Thyroid gland (tissue), 4 donors: ENCODE results near the gene KCNH6. TPM values are rescaled to one million over a fixed set of nuclear protein-coding genes. Genes with fewer than 3 reads are reported as not detected.

Experiments
- DNase-seq, 2 donors: peaks; one replicate each; pipeline ENCODE4 v3.0.0-alpha.2; 2019
- H3K27ac ChIP-seq, 3 donors: fragments of 200-600 bp; sonication (generic); 1 replicate in 2 of 3; 2 replicates in 1 of 3; pipeline ENCODE4 v1.5.1; 2016 to 2019; ENCODE audit warnings: mild to moderate bottlenecking in 1 of 3, moderate library complexity in 1 of 3
- H3K27me3 ChIP-seq: fragments of 200-600 bp; sonication (generic); one replicate; pipeline ENCODE4 v1.5.1; 2019
- H3K36me3 ChIP-seq, 2 donors: fragments of 200-600 bp; sonication (generic); one replicate each; pipeline ENCODE4 v1.5.1; 2016 to 2019
- H3K4me1 ChIP-seq, 2 donors: fragments of 200-600 bp; sonication (generic); one replicate each; pipeline ENCODE4 v1.5.1; 2017 to 2019
- H3K4me3 ChIP-seq, 3 donors: fragments of 200-600 bp; sonication (generic); replicated peaks in 1 of 3; 1 replicate in 2 of 3; 2 replicates in 1 of 3; pipeline ENCODE4 v1.5.1; 2016; ENCODE audit warnings: mild to moderate bottlenecking in 1 of 3
- H3K9me3 ChIP-seq: fragments of 200-600 bp; sonication (generic); one replicate; pipeline ENCODE4 v1.5.1; 2017
- POLR2A ChIP-seq, 2 donors: fragments of 450-650 bp; IDR thresholded peaks; one replicate each; pipeline ENCODE4 v1.6.1; 2017; ENCODE audit warnings: antibody characterized with exemption in 2 of 2, mild to moderate bottlenecking in 2 of 2, moderate library complexity in 1 of 2
- WGBS, 2 donors: methylation state at CpG; one replicate each; pipeline ENCODE4 v1.1.5; 2017; 5-methylcytosine and 5-hydroxymethylcytosine counted together
- intact Hi-C: fragments of 100-400 bp; cut with DNase I; formaldehyde crosslinking; loops from one replicate; pipeline ENCODE4 v1.15.1; 2023
- small RNA-seq: library from RNA; depleted of rRNA; stranded (forward); fragments of <200 nt; gene quantifications from one replicate; pipeline ENCODE3, GENCODE V24; 2016
- total RNA-seq, 4 donors: library from RNA; depleted of rRNA; stranded (reverse); fragments of >200 nt; gene quantifications; one replicate each; pipeline ENCODE4 v1.2.3, GENCODE V29; 2016
- TF ChIP-seq, protein P1 (sequence below), 6 experiments: fragments of 200-600 bp in 3 of 6; fragments of 450-650 bp in 3 of 6; sonication (generic) in 3 of 6; IDR thresholded peaks; one replicate each; pipeline ENCODE4 v1.5.1; 2016 to 2019; ENCODE audit warnings: antibody characterized with exemption in 6 of 6, mild to moderate bottlenecking in 2 of 6, inconsistent platforms in 1 of 6, moderate library complexity in 1 of 6

Gene KCNH6
- total RNA-seq, 4 donors from 2014 or later = 0.67 TPM; not detected in 3

DNA sequence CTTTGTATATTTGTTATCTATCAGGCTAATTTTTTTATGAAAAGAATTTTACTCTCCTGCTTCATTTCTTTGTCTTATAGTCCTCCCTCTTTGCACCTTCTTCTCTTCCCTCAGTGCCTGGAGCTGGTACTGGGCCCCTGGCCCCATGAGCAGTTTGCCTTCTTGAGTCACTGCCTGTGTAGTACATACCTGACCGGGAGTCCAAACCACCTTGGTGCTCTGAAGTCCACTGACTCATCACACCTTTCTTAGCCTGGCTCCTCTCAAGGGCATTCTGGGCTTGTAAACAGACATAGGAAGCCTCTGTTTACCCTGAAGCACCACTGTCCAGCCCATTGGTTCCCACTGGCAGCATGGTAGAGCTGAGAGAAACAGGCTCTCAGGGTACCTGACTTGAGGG lies 66.5 kb downstream of the KCNH6 start:
- H3K4me3 ChIP-seq = no peak overlapping the region
- peaks cover 56 to 60% of the 10 kb centered on the region in 2 donors for H3K36me3 ChIP-seq
- no peak for TF ChIP-seq POLR2A (IDR thresholded peaks at IDR 0.05)
- TF ChIP-seq, protein P1, sequence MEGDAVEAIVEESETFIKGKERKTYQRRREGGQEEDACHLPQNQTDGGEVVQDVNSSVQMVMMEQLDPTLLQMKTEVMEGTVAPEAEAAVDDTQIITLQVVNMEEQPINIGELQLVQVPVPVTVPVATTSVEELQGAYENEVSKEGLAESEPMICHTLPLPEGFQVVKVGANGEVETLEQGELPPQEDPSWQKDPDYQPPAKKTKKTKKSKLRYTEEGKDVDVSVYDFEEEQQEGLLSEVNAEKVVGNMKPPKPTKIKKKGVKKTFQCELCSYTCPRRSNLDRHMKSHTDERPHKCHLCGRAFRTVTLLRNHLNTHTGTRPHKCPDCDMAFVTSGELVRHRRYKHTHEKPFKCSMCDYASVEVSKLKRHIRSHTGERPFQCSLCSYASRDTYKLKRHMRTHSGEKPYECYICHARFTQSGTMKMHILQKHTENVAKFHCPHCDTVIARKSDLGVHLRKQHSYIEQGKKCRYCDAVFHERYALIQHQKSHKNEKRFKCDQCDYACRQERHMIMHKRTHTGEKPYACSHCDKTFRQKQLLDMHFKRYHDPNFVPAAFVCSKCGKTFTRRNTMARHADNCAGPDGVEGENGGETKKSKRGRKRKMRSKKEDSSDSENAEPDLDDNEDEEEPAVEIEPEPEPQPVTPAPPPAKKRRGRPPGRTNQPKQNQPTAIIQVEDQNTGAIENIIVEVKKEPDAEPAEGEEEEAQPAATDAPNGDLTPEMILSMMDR (IDR thresholded peaks at IDR 0.05) = no peak
- H3K4me1 ChIP-seq = no peaks in the 10 kb centered on the region
- H3K27me3 ChIP-seq = no peaks in the 10 kb centered on the region
- H3K9me3 ChIP-seq = no peaks in the 10 kb centered on the region
- intact Hi-C loops = no loop called here
- no peak for DNase-seq
- no peak overlapping the region for H3K27ac ChIP-seq
- WGBS, 2 donors = 100% methylated on average over 1 of the region's 1 CpG

DNA sequence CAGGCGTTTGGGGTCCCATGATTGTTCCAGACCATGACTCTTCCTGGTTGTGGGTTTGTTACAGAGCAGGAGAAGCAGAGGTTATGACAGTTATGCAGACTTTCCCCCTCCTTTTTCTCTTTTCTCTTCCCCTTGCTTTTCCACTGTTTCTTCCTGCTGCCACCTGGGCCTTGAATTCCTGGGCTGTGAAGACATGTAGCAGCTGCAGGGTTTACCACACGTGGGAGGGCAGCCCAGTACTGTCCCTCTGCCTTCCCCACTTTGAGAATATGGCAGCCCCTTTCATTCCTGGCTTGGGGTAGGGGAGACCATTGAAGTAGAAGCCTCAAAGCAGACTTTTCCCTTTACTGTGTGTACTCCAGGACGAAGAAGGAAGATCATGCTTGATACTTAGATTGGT lies 69.6 kb downstream of the KCNH6 start:
- peaks cover 34 to 35% of the 10 kb centered on the region in 2 donors for H3K36me3 ChIP-seq
- TF ChIP-seq POLR2A (IDR thresholded peaks at IDR 0.05) = no peak
- TF ChIP-seq, protein P1 (IDR thresholded peaks at IDR 0.05) = no peak

GRCh38 chr17:63595132-63595531 lies 72.0 kb downstream of the KCNH6 start:
- Histone ChIP-seq H3K36me3 (peaks cover 16 to 17% of the 10 kb centered on the region in 2 donors), H3K4me3 (no peak overlapping the region), H3K9me3 (no peaks in the 10 kb centered on the region), H3K27ac (no peak overlapping the region), H3K4me1 (peaks cover 1 to 4% of the 10 kb centered on the region in 2 donors), H3K27me3 (no peaks in the 10 kb centered on the region)
- DNase-seq = no peak
- intact Hi-C loops = no loop called here
- no peak for TF ChIP-seq POLR2A (IDR thresholded peaks at IDR 0.05)
- TF ChIP-seq, protein P1 (IDR thresholded peaks at IDR 0.05) = no peak
- WGBS, 2 donors = 97 to 98% methylated on average over 3 of the region's 3 CpGs

More for the DNA sequence above, 69.6 kb downstream of the KCNH6 start:
- Histone ChIP-seq H3K4me1 (no peaks in the 10 kb centered on the region), H3K27ac (no peak overlapping the region), H3K27me3 (no peaks in the 10 kb centered on the region), H3K9me3 (no peaks in the 10 kb centered on the region), H3K4me3 (no peak overlapping the region)
- intact Hi-C loops = no loop called here
- no peak for DNase-seq
- 91 to 94% methylated on average over 3 of the region's 3 CpGs for WGBS, 2 donors

Small RNA genes within 50 kb of the gene (small RNA-seq; reads per million reads assigned to genes)
- gene RNU6-288P = not detected

Other genes with a start within 250 kb of the KCNH6 start
- gene CYB561, start 77.1 kb upstream of the KCNH6 start, total RNA-seq = 100 to 1,000 TPM in 2 of 4 donors, 10 to 100 TPM in 2; 46.2 to 129 (median 101) TPM
- gene ACE, start 46.3 kb upstream of the KCNH6 start, total RNA-seq = 10 to 100 TPM in 2 of 4 donors, 1 to 10 TPM in 2; 1.1 to 12.7 (median 10.3) TPM
- gene DCAF7, start 27.1 kb downstream of the KCNH6 start, total RNA-seq = 10 to 100 TPM; 35.1 to 44.8 (median 40.5) TPM
- 10 to 100 TPM; 15.3 to 17.1 (median 16.0) TPM for gene TACO1, start 77.5 kb downstream of the KCNH6 start, total RNA-seq
- 10 to 100 TPM; 38.6 to 68.0 (median 43.8) TPM for gene MAP3K3, start 99.1 kb downstream of the KCNH6 start, total RNA-seq
- gene LIMD2, start 176.8 kb downstream of the KCNH6 start, total RNA-seq = 10 to 100 TPM in 1 of 4 donors, 1 to 10 TPM in 3; 3.9 to 10.7 (median 7.2) TPM
- 10 to 100 TPM; 28.6 to 44.6 (median 32.2) TPM for gene STRADA, start 218.4 kb downstream of the KCNH6 start, total RNA-seq